Ascending aorta (tissue), 2 donors: ENCODE results near the gene CANX. TPM values are rescaled to one million over a fixed set of nuclear protein-coding genes. Genes with fewer than 3 reads are reported as not detected.

Source experiments
- DNase-seq, 2 donors: peaks; one replicate each; pipeline ENCODE4 v3.0.0-alpha.2; 2019; ENCODE audit warnings: low spot score in 2 of 2
- H3K27ac ChIP-seq, 2 donors: fragments of 200-600 bp; sonication (generic); one replicate each; pipeline ENCODE4 v1.5.1; 2016 to 2017; ENCODE audit warnings: mild to moderate bottlenecking in 1 of 2
- H3K27me3 ChIP-seq: fragments of 200-600 bp; sonication (generic); one replicate; pipeline ENCODE4 v1.5.1; 2017
- H3K36me3 ChIP-seq, 2 donors: fragments of 200-600 bp; sonication (generic); one replicate each; pipeline ENCODE4 v1.5.1; 2016
- H3K4me1 ChIP-seq, 2 donors: fragments of 200-600 bp; sonication (generic); one replicate each; pipeline ENCODE4 v1.5.1; 2016 to 2017; ENCODE audit warnings: mild to moderate bottlenecking in 1 of 2
- H3K4me3 ChIP-seq, 2 donors: fragments of 200-600 bp; sonication (generic); one replicate each; pipeline ENCODE4 v1.5.1; 2016 to 2017; ENCODE audit warnings: mild to moderate bottlenecking in 1 of 2
- H3K9me3 ChIP-seq, 2 donors: fragments of 200-600 bp; sonication (generic); one replicate each; pipeline ENCODE4 v1.5.1; 2016
- intact Hi-C: fragments of 100-400 bp; cut with DNase I; formaldehyde crosslinking; loops from one replicate; pipeline ENCODE4 v1.15.1; 2023
- total RNA-seq: library from RNA; depleted of rRNA; stranded (reverse); fragments of >200 nt; gene quantifications from one replicate; pipeline ENCODE4 v1.1.0, GENCODE V29; 2016
- TF ChIP-seq, protein P1 (sequence below), 3 experiments: fragments of 200-600 bp in 2 of 3; fragments of 450-650 bp in 1 of 3; sonication (generic) in 2 of 3; IDR thresholded peaks; one replicate each; pipeline ENCODE4 v1.5.1; 2016 to 2019; ENCODE audit warnings: antibody characterized with exemption in 3 of 3, mild to moderate bottlenecking in 1 of 3, moderate library complexity in 1 of 3

The CANX gene
- total RNA-seq, 1 donor from 2014 or later, result 214 TPM

GRCh38 chr5:179699616-179700237 is 960 bp downstream of the CANX start:
- no peak for DNase-seq
- Histone ChIP-seq H3K36me3 (peaks cover 3 to 4% of the 10 kb centered on the region in 2 donors), H3K27me3 (no peaks in the 10 kb centered on the region), H3K9me3 (no peaks in the 10 kb centered on the region), H3K4me1 (peaks cover 0 to 11% of the 10 kb centered on the region in 2 donors), H3K4me3 (peak overlapping the region; percentile 90 to 94), H3K27ac (peak overlapping the region; percentile 98 to 99)
- intact Hi-C loops, result loop anchor here (2.0 to 10.0 kb wide), 4 partner anchors 77 to 1073 kb away; partner anchors contain the start of genes CLK4, HNRNPH1 and RUFY1
- TF ChIP-seq, protein P1, sequence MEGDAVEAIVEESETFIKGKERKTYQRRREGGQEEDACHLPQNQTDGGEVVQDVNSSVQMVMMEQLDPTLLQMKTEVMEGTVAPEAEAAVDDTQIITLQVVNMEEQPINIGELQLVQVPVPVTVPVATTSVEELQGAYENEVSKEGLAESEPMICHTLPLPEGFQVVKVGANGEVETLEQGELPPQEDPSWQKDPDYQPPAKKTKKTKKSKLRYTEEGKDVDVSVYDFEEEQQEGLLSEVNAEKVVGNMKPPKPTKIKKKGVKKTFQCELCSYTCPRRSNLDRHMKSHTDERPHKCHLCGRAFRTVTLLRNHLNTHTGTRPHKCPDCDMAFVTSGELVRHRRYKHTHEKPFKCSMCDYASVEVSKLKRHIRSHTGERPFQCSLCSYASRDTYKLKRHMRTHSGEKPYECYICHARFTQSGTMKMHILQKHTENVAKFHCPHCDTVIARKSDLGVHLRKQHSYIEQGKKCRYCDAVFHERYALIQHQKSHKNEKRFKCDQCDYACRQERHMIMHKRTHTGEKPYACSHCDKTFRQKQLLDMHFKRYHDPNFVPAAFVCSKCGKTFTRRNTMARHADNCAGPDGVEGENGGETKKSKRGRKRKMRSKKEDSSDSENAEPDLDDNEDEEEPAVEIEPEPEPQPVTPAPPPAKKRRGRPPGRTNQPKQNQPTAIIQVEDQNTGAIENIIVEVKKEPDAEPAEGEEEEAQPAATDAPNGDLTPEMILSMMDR (IDR thresholded peaks at IDR 0.05), result no peak

GRCh38 chr5:179700401-179700918 is 1.7 kb downstream of the CANX start:
- peak overlapping the region; percentile 90 to 94 for H3K4me3 ChIP-seq
- peaks cover 3 to 4% of the 10 kb centered on the region in 2 donors for H3K36me3 ChIP-seq
- peaks cover 0 to 11% of the 10 kb centered on the region in 2 donors for H3K4me1 ChIP-seq
- TF ChIP-seq, protein P1 (IDR thresholded peaks at IDR 0.05), result no peak
- no peak overlapping the region for H3K27ac ChIP-seq
- no peaks in the 10 kb centered on the region for H3K9me3 ChIP-seq
- intact Hi-C loops, result no loop called here
- no peak for DNase-seq
- no peaks in the 10 kb centered on the region for H3K27me3 ChIP-seq

DNA sequence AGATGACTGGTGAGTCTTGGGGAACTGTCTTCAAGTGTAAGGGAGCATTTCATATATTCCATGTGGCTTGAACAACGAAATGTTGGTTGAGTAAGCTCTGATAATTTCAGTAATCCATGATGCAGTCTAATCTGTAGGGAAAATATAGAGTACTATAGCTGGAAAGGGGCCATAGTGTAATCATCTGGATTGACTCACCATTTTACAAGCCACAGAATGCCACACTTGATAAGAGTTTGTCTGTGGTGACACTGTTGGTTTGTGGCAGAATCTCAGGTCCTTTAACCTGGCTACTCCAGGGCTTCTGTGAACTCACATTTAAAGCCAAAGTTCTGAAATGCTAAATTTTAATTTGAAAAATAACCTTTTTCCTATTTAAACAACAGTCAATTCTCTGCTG is 17.5 kb downstream of the CANX start:
- H3K27ac ChIP-seq, result no peak overlapping the region
- DNase-seq, result no peak
- H3K4me1 ChIP-seq, result no peaks in the 10 kb centered on the region
- no peak overlapping the region for H3K4me3 ChIP-seq
- no peaks in the 10 kb centered on the region for H3K27me3 ChIP-seq
- TF ChIP-seq, protein P1 (IDR thresholded peaks at IDR 0.05), result no peak
- H3K9me3 ChIP-seq, result no peaks in the 10 kb centered on the region
- intact Hi-C loops, result no loop called here
- peaks cover 67 to 91% of the 10 kb centered on the region in 2 donors for H3K36me3 ChIP-seq

DNA sequence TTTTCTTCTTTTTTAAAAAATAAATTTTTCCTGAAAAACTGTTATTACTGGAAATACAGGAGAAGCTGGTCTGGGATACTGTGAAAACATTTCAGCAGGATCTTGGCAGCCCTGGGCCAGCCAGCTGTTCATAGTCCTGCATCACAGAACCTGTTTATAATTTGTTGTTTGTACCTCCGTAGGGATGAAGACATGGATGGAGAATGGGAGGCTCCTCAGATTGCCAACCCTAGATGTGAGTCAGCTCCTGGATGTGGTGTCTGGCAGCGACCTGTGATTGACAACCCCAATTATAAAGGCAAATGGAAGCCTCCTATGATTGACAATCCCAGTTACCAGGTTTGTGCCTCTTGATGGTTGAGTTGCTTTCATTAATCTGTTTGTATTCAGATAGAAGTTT is 21.5 kb downstream of the CANX start:
- H3K27ac ChIP-seq, result no peak overlapping the region
- TF ChIP-seq, protein P1 (IDR thresholded peaks at IDR 0.05), result no peak
- no peaks in the 10 kb centered on the region for H3K27me3 ChIP-seq
- H3K4me3 ChIP-seq, result no peak overlapping the region
- no peak for DNase-seq
- peaks cover 83 to 95% of the 10 kb centered on the region in 2 donors for H3K36me3 ChIP-seq
- no peaks in the 10 kb centered on the region for H3K9me3 ChIP-seq
- H3K4me1 ChIP-seq, result no peaks in the 10 kb centered on the region
- intact Hi-C loops, result no loop called here

- Histone ChIP-seq H3K27ac (no peak overlapping the region), H3K4me3 (no peak overlapping the region), H3K36me3 (peaks cover 89 to 96% of the 10 kb centered on the region in 2 donors), H3K9me3 (no peaks in the 10 kb centered on the region), H3K4me1 (no peaks in the 10 kb centered on the region), H3K27me3 (no peaks in the 10 kb centered on the region)
- TF ChIP-seq, protein P1 (IDR thresholded peaks at IDR 0.05), result no peak
- intact Hi-C loops, result no loop called here
- DNase-seq, result no peak
These were observed 25.4 kb downstream of the CANX start for GRCh38 chr5:179724163-179724562.
